HG03103 (cell line): ENCODE measurements around the gene ZSCAN16.
"Not testable (repeated sequence)": the region's sequence is repeated elsewhere in the genome, so short reads cannot be mapped to it uniquely, and the experiment has no call there.

ENCODE experiments used
- ATAC-seq: cut with Tn5 transposase; IDR thresholded peaks from one replicate; pipeline ENCODE4 v1.9.1; 2021; ENCODE audit warnings: low read depth; ENCODE audit not compliant: unreplicated experiment

ZSCAN16 gene

DNA sequence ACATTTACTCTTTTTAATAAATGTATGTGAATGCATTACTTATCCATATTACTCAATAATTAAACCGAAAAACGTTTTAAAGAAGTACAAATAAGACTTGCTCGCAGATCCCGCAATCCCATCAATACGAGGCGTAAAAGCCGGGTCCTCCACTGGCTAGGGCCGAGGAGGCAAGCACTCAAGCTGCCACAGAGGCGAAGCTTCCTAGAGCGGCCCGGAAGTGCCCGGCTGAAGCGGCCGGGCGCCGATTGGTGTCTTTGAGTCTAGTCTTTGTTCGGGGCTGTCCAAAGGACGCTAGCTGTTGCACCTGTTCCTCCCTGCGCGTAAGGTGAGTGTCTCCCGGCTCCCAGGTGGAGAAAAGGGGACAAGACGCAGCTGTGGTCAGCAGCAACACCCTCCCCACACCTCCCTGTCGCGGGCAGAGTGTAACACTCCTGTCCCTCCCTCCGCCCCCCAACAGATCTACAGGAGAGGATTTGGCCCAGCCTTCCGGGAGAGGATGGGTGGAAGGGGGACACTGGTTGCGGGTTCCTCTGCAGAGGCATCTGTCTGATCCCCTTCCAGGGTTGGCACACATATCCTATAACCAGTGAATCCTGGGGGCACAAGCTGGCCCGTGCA is at the start of gene ZSCAN16:
Gene ZSCAN16 (plus strand): TSS at position 260 of the 621 bp plus-strand sequence. CDS start 835 bp downstream, outside the sequence.
- ATAC-seq: peak; percentile 90

DNA sequence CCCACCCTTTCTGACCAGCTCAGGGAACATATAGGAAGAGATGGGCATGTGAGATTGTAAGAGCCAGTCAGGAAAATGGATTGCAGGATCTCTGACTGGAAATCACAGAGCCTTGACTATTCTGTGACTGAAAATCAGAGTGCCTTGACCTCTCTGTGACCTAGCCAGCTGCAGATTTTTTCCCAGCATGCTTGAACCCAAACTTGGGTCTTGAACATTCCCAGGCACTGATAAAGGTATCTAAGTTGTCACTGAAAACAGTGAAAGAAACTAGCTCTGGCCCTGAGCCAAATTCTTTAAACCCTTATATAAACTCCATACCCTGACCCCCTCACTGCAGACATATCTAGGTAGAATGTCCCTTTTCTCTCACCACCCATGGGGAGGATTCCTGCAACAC is 46.4 kb upstream of the ZSCAN16 start:
- no peak for ATAC-seq

- no peak for ATAC-seq
Measured at GRCh38 chr6:28078836-28079235, 45.6 kb upstream of the ZSCAN16 start.

DNA sequence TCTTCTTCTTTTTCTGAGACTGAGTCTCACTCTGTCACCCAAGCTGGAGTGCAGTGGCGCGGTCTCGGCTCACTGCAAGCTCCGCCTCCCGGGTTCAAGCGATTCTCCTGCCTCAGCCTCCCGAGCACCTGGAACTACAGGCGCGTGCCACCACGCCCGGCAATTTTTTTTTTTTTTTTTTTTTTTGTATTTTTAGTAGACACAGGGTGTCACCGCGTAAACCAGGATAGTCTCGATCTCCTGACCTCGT is 44.1 kb upstream of the ZSCAN16 start, which contains the start of gene ZNF165:
Gene ZNF165 (plus strand): TSS at position 188 of the 250 bp plus-strand sequence. CDS start 4,913 bp downstream, outside the sequence.
- ATAC-seq: not testable (repeated sequence)

- ATAC-seq: peak; percentile 61
Measured at GRCh38 chr6:28080631-28081485, 43.6 kb upstream of the ZSCAN16 start.

DNA sequence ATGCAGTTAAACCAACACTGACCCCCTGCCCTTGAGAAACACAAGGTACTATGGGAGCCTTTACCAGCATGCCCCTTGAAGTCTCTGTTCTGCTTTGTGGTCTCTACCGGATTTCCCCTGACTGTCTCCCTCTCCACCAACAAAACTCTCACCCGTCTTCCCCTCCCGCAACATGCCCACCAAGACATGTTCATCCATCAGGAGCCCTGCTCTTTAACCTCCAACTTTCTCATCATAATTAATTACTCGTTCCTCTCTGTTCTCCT is 43.0 kb upstream of the ZSCAN16 start:
- peak; percentile 37 for ATAC-seq

DNA sequence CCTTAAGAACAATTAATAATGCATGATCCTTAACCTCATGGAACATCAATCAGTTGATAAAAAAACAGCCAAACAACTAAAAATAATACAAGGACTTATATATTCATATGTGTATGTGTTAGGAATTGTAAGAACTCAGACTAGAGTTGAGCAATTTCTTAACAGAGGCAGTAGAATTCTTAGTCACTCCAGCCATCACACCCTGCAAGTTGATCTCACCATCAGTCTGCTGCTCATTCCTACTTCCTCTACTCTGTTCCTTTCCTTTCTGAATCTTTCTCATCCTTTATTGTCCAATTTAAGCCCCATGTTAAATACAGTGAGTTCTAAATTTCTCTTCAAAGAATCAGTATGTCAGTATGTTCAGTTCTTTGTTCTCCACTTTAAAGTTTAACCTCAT is 41.5 kb upstream of the ZSCAN16 start:
- ATAC-seq: no peak

GRCh38 chr6:28089054-28089453 is 35.4 kb upstream of the ZSCAN16 start:
- no peak for ATAC-seq

DNA sequence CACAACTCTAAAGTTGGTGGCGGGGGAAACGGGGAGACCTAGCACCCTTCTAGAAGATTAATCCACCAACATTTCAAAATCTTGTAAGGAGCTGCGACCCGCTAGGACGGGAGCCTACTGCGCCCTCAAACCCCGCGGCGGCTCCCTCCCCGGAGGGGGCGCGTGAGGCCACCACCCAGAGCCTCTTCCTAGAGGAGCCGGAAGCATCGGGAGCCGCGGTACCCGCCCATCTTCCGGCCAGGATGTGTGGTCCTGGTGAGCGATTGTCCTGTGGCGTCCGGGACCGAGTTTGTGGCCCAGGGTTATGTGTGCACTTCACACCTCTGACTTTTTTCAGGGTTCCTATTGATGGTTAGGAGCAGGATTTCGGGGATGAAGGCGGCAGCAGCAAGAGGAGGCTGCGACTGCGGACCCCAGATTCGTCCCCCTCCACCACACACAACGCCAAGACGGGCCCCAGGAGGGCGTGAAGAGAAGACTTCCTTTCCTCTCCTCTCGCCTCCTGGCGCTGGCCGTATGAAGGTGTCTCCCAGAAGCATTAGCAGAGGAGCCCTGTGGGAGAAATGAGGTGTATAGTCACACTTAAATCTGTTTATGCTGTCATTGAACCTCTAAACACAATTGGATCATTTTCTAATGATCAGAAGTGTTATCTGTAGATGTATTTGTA is 33.4 kb upstream of the ZSCAN16 start:
- ATAC-seq: no peak

- ATAC-seq: not testable (repeated sequence)
Measured at GRCh38 chr6:28102222-28102621, 22.2 kb upstream of the ZSCAN16 start.

GRCh38 chr6:28102699-28103098 is 21.7 kb upstream of the ZSCAN16 start:
- not testable (repeated sequence) for ATAC-seq

GRCh38 chr6:28104392-28105244 is 19.8 kb upstream of the ZSCAN16 start:
- ATAC-seq: peak; percentile 98

DNA sequence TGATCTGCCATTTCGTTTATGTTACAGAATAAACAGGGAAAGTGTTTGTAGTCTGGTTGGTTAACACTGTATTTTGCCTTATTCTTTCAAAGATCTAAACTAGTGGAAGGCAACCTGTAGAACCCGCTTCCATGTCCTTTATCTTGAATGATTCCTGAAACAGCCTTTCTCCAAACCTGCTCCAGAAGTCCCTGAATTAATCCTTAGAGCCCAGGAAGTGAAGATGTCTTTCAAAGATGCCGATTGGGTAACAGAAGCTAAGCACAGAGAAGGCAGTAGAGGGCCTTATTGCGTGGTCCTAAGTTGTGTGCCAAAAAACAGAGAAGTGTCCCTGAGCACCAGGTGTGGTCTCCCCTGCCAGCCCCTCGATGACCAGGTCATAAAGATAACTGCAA is 19.2 kb upstream of the ZSCAN16 start:
- ATAC-seq: no peak

- no peak for ATAC-seq
Measured at GRCh38 chr6:28107506-28107905, 16.9 kb upstream of the ZSCAN16 start.

DNA sequence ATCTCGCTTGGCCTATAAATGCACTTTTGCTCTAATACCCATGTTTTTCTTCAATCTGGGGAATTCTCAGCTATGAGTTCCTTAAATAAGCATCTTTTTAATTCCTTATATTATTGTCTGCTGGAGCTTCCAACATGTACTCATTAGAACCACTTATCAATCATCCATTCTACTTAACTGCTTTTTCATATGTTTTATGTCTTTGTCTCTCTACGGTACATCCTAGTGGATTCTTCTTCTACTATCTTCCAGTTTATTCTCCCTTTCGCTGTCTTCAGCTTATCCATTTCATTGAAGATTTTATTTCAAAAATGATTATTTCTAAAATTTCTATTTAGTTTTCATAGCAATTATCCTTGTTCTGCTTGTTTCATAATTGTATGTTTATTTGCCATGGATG is 12.4 kb upstream of the ZSCAN16 start:
- ATAC-seq: no peak

GRCh38 chr6:28115799-28116198 is 8.6 kb upstream of the ZSCAN16 start:
- no peak for ATAC-seq

- no peak for ATAC-seq
Measured at GRCh38 chr6:28117386-28118050, 6.9 kb upstream of the ZSCAN16 start.

GRCh38 chr6:28118217-28118616 is 6.2 kb upstream of the ZSCAN16 start:
- ATAC-seq: no peak

GRCh38 chr6:28121876-28122275 is 2.5 kb upstream of the ZSCAN16 start:
- no peak for ATAC-seq

- not testable (repeated sequence) for ATAC-seq
Measured at GRCh38 chr6:28122283-28122682, 2.1 kb upstream of the ZSCAN16 start.
